AG04450 (cell line): ENCODE measurements around the gene VTA1. TPM values are rescaled to one million over a fixed set of nuclear protein-coding genes. Genes with fewer than 3 reads are reported as not detected.

Experiments
- CTCF ChIA-PET: fragments of 300-600, 350-600 bp; formaldehyde crosslinking; extraction: SDS; loops from one replicate; lab custom pipeline; 2022; ENCODE audit warnings: antibody characterized with exemption, inconsistent platforms; lab: Charles Lee
- POLR2A ChIA-PET: fragments of 350-600 bp; formaldehyde crosslinking; extraction: SDS; loops from one replicate; lab custom pipeline; 2021; ENCODE audit warnings: antibody characterized with exemption, inconsistent platforms; lab: Yijun Ruan, JAX
- DNase-seq: peaks from one replicate; pipeline ENCODE4 v3.0.0-alpha.2; 2011; ENCODE audit warnings: low read depth, low spot score
- H3K27ac ChIP-seq: one replicate; pipeline ENCODE4 v1.5.1; 2012; ENCODE audit warnings: low read depth, low read length, control low read depth
- H3K27me3 ChIP-seq: one replicate; pipeline ENCODE4 v1.6.0; 2012; ENCODE audit warnings: low read length; ENCODE audit not compliant: control insufficient read depth, insufficient read depth
- H3K4me3 ChIP-seq: 2 replicates; pipeline ENCODE4 v1.5.1; 2011; ENCODE audit warnings: mild to moderate bottlenecking, low read depth, low read length, control low read depth
- H3K9me3 ChIP-seq: 2 replicates; pipeline ENCODE4 v1.5.1; 2012; ENCODE audit warnings: low read length; ENCODE audit not compliant: control insufficient read depth, insufficient read depth
- polyA plus RNA-seq: library from polyadenylated mRNA; depleted of rRNA; stranded (reverse); fragments of >200 nt; gene quantifications from 2 replicates; pipeline ENCODE4 v1.2.3, GENCODE V29; 2011; rRNA removed
- TF ChIP-seq, protein P1 (sequence below): IDR thresholded peaks from 2 replicates; pipeline ENCODE4 v1.5.1; 2011; ENCODE audit warnings: low read depth, low read length, control low read depth, inconsistent platforms

The VTA1 gene
- polyA plus RNA-seq, 1 experiment: 103 TPM

DNA sequence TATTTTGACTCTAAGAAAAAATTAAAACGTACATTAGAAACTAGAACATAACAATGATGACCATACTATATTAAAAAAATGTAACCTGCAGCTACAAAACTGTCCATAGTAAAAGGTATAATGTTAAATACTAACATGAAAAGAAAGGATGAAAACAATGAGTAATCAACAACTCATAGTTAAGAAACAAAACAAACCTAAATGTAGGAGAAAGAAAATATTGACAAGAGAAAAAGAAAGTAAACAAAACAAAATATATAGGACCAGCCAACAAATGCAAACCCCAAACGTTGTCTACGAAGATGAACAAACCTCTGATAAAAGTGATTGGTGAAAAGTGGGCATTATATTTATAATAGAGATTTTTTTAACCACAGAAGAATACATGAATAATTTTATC lies 113.7 kb downstream of the VTA1 start:
- ChIA-PET POLR2A (no interaction called here), CTCF (interaction anchor here (0.6 to 1.0 kb wide), 2 partner anchors 53 to 101 kb away, joined by 3 read pairs; no protein-coding TSS in a partner anchor)
- TF ChIP-seq, protein P1, sequence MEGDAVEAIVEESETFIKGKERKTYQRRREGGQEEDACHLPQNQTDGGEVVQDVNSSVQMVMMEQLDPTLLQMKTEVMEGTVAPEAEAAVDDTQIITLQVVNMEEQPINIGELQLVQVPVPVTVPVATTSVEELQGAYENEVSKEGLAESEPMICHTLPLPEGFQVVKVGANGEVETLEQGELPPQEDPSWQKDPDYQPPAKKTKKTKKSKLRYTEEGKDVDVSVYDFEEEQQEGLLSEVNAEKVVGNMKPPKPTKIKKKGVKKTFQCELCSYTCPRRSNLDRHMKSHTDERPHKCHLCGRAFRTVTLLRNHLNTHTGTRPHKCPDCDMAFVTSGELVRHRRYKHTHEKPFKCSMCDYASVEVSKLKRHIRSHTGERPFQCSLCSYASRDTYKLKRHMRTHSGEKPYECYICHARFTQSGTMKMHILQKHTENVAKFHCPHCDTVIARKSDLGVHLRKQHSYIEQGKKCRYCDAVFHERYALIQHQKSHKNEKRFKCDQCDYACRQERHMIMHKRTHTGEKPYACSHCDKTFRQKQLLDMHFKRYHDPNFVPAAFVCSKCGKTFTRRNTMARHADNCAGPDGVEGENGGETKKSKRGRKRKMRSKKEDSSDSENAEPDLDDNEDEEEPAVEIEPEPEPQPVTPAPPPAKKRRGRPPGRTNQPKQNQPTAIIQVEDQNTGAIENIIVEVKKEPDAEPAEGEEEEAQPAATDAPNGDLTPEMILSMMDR: no peak
- Histone ChIP-seq H3K27me3 (no peaks in the 10 kb centered on the region), H3K4me3 (no peak overlapping the region), H3K9me3 (no peaks in the 10 kb centered on the region), H3K27ac (no peak overlapping the region)
- no peak for DNase-seq

DNA sequence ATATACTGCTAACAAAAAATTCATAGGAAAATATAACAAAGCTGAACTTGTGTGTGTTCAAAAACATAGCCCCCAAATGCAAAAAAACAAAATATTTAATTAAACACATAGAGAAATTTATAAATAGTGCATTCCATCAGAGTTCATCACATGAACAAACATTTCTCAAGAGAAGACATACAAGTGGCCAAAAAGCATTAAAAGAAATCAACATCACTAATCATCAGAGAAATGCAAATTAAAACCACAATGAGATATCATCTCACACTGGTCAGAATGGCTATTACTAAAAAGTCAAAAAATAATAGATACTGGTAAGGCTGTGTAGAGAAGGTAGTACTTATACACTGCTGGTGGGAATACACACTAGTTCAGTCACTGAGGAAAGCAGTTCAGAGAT lies 115.2 kb downstream of the VTA1 start:
- DNase-seq: no peak

DNA sequence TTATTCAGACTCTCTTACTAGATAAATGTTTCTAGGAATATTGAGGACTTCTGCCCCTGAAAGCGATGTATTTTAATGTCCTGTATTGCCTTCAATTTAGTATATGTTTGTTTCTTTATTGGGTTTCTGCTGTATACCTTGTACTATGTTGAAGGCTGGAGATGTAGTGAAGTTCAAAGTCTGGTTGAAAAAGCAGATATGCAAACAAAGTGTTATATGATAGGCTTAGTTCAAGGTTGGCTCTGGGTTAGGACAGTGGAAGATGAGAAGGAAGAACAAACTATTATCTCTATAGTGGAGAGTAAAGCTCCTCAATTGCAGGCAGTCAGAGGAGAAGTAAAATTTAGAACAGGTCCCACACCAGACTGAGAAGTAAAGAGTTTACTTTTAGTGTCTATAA lies 118.4 kb downstream of the VTA1 start:
- no peak overlapping the region for H3K4me3 ChIP-seq
- H3K27me3 ChIP-seq: no peaks in the 10 kb centered on the region
- H3K9me3 ChIP-seq: no peaks in the 10 kb centered on the region
- CTCF ChIA-PET: no interaction called here
- POLR2A ChIA-PET: no interaction called here
- TF ChIP-seq, protein P1: no peak
- DNase-seq: no peak
- H3K27ac ChIP-seq: no peak overlapping the region

More for the DNA sequence above, 115.2 kb downstream of the VTA1 start:
- H3K27ac ChIP-seq: no peak overlapping the region
- no peaks in the 10 kb centered on the region for H3K27me3 ChIP-seq
- TF ChIP-seq, protein P1: no peak
- H3K4me3 ChIP-seq: no peak overlapping the region
- ChIA-PET CTCF (no interaction called here), POLR2A (no interaction called here)
- no peaks in the 10 kb centered on the region for H3K9me3 ChIP-seq

- POLR2A ChIA-PET: no interaction called here
- Histone ChIP-seq H3K4me3 (no peak overlapping the region), H3K9me3 (no peaks in the 10 kb centered on the region), H3K27ac (no peak overlapping the region), H3K27me3 (no peaks in the 10 kb centered on the region)
- no peak for DNase-seq
- TF ChIP-seq, protein P1: no peak
- CTCF ChIA-PET: no interaction called here
Observed at GRCh38 chr6:142266060-142266459, 119.0 kb downstream of the VTA1 start.

- TF ChIP-seq, protein P1: no peak
- H3K27me3 ChIP-seq: no peaks in the 10 kb centered on the region
- H3K9me3 ChIP-seq: no peaks in the 10 kb centered on the region
- H3K4me3 ChIP-seq: no peak overlapping the region
- ChIA-PET CTCF (no interaction called here), POLR2A (interaction anchor here (0.7 kb wide), 1 partner anchor 25 kb away, joined by 4 read pairs; no protein-coding TSS in a partner anchor)
- DNase-seq: no peak
- no peak overlapping the region for H3K27ac ChIP-seq
Observed at GRCh38 chr6:142271476-142271875, 124.4 kb downstream of the VTA1 start.

Other genes starting within 250 kb of the VTA1 start
- not detected in 2 replicates for gene GJE1, start 14.3 kb upstream of the VTA1 start, polyA plus RNA-seq
- gene NMBR, start 141 bp upstream of the VTA1 start, polyA plus RNA-seq: 0.15 TPM in 1 of 2 replicates, not detected in the other
- 11.7 and 16.2 TPM in 2 replicates for gene ADGRG6, start 154.7 kb downstream of the VTA1 start, polyA plus RNA-seq